GM21737 (cell line): Measurements from ENCODE around the gene SUMF1.
A peak's percentile ranks its signal among the peaks of the same experiment; 100 is the strongest.
"Not testable (repeated sequence)": the region's sequence is repeated elsewhere in the genome, so short reads cannot be mapped to it uniquely, and the experiment has no call there.

Experiments used
- ATAC-seq: cut with Tn5 transposase; IDR thresholded peaks from one replicate; pipeline ENCODE4 v1.9.1; 2021; ENCODE audit warnings: mild to moderate bottlenecking, moderate library complexity; ENCODE audit not compliant: unreplicated experiment

SUMF1 gene

DNA sequence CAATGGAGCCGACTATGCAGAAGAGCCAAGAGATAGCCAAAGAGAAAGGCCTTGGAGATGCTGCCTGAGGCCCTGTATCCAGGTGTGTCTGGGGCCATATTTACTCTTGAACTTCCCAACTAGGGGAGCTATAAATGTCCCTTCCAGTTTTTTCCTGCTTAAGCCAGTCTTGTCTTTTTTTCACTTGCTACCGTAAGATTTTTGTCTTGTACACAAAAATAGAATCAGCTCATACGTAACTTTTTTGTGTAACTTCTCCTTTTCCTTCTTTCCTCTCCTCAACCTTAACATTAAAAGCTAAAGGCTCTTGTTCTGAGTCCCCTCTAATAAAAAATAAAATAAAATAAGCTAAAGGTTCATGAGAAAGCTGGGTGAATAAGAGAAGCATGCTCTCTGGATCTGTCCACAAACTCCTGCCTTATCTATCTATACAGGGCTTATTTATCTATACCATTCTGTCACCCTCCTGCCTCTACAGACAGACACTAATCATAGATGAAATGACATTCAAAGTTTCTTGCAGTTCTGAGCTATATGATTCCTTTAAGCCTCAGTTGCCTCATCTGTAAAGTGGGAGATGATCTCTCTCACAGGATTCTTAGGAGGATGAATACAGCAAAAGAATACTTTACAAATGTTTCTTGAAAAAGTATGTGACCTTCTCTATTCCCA is 4.6 kb downstream of the SUMF1 start:
- ATAC-seq, result no peak

- ATAC-seq, result no peak
Measured at GRCh38 chr3:4461468-4462090, 5.5 kb downstream of the SUMF1 start.

DNA sequence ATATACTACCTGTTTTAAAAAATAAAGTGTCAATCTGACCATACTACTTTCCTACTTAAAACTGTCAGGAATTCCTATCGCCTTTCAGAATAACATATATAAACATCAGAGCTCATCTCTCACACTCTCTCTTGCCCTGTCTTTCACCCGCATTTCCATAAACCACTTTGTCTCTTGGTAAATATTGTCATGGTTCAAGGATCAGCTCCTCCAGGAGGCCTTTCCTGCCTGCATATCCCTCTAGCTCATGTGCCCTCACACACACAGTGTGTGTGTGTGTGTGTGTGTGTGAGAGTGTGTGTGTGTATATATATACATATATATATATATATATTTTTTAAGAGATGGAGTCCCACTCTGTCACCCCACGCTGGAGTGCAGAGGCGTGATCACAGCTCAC is 6.7 kb downstream of the SUMF1 start:
- ATAC-seq, result no peak

GRCh38 chr3:4458961-4459360 is 8.1 kb downstream of the SUMF1 start:
- ATAC-seq, result no peak

- ATAC-seq, result not testable (repeated sequence)
Measured at GRCh38 chr3:4456780-4457179, 10.3 kb downstream of the SUMF1 start.

- ATAC-seq, result no peak
Measured at GRCh38 chr3:4454142-4454541, 12.9 kb downstream of the SUMF1 start.

- ATAC-seq, result no peak
Measured at GRCh38 chr3:4449043-4449805, 17.8 kb downstream of the SUMF1 start.

- no peak for ATAC-seq
Measured at GRCh38 chr3:4448187-4448586, 18.9 kb downstream of the SUMF1 start.

GRCh38 chr3:4447295-4447999 is 19.6 kb downstream of the SUMF1 start:
- ATAC-seq, result no peak

GRCh38 chr3:4440951-4441350 is 26.1 kb downstream of the SUMF1 start:
- ATAC-seq, result no peak

DNA sequence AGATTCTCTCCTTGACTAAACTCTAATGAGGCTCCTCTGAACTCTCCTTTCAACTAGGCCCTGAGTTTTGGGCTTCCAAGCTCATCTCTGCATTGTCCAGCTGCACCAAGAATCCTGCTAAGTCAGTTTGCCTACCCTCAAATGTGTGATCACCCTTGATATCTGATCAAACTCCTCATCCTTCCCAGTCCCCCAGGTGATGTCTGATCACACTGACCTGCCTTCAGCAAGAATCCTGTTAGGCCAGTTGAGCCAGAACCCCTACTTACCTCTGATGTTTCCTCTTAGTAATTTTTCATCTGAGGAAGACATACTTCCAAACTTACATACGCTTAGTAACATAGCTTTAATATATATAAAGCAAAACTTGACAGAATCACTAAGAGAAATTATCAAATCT is 28.8 kb downstream of the SUMF1 start:
- ATAC-seq, result no peak

DNA sequence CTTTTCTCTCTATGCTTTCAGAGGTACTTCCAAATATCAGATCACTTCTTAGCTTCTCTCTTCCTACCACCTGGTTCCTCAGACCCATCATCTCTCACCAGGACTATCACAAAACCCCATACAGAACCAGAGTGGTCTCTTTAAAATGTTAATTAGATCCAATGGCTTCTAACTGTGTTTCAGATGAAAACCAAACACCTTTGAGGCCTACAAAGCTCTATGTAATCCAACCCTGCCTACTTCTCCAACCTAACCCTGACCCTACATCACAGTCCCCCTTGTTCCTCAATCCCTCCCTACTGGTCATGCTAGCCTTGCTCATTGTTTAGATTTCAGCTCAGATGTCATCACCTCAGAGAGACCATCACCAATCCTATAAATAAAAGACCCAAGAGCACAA is 34.8 kb downstream of the SUMF1 start:
- ATAC-seq, result no peak

DNA sequence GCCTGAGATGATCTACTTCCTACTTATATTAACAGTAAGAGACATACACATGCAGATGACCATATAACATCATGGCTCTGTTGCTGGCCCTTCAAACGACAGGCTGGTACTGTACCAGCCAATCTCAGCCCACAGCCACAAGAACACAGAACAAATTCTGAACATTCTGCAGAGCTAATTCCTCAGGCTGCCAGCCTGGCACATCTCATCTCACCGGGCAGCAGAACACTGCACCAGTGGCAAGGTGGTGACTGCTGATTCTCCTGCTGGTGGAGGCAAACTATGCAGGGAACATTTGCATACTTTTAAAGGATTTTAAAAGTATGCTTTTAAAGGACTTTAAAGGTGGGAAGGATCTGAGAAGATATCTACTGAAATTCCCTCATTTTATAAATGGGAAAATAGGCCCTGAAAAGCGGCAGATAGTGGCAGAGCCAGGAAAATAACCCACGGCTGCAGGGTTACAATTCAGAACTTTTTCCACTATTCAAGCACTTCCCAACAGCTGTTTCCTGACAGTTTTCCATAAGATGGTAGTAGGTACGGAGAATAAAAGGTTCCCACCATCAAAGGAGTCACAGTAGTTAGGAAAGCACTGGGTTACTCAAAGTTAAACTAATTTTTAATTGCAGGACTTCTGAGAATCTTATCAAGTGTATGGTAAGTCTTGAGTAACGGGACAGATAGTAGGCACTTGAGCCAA is 37.3 kb downstream of the SUMF1 start:
- ATAC-seq, result no peak

GRCh38 chr3:4426782-4427344 is 40.2 kb downstream of the SUMF1 start:
- ATAC-seq, result peak; percentile 88

- ATAC-seq, result no peak
Measured at GRCh38 chr3:4426261-4426781, 40.7 kb downstream of the SUMF1 start.

DNA sequence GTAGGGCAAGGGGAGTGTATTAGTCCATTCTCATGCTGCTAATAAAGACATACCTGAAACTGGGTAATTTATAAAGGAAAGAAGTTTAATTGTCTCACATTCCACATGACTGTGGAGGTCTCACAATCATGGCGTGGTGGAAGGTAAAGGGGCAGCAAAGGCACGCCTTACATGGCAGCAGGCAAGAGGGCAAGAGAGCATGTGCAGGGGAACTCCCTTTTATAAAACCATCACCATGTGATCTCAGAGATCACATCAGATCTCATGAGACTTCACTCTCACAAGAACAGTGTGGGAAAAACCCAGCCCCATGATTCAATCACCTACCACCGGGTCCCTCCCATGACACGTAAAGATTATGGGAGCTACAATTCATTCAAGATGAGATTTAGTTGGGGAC is 41.4 kb downstream of the SUMF1 start:
- ATAC-seq, result no peak

- no peak for ATAC-seq
Measured at GRCh38 chr3:4425055-4425454, 42.0 kb downstream of the SUMF1 start.

DNA sequence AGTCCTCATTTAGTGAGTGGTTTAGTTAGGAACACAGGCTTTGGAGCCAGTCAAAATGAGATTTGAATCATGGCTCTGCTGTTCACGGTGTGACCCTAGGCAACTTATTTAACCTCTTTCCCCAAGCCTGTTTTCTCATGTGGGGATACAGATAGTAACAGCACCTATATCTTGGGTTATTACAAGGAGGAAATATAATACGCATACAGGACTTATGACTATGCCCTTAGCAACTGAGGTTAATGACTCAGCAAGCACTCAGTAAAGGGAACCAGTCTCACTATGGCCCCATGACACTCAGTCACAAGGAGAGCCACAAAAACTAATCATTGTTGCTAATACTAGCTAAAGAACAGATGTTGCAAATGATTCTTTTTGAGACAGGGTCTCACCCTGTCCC is 45.9 kb downstream of the SUMF1 start:
- peak; percentile 56 for ATAC-seq

GRCh38 chr3:4419920-4420319 is 47.1 kb downstream of the SUMF1 start:
- ATAC-seq, result no peak

- ATAC-seq, result no peak
Measured at GRCh38 chr3:4419386-4419785, 47.7 kb downstream of the SUMF1 start.
